NCI-H2029 treated with DMSO at 0.1 percent for 48 hours (cell line): ENCODE data around the gene HMGN4.
"Not testable (repeated sequence)": the region's sequence is repeated elsewhere in the genome, so short reads cannot be mapped to it uniquely, and the experiment has no call there.

ENCODE experiments used
- DNase-seq: peaks from one replicate; lab custom pipeline; 2025; lab: John Stamatoyannopoulos, UW

Gene HMGN4

DNA sequence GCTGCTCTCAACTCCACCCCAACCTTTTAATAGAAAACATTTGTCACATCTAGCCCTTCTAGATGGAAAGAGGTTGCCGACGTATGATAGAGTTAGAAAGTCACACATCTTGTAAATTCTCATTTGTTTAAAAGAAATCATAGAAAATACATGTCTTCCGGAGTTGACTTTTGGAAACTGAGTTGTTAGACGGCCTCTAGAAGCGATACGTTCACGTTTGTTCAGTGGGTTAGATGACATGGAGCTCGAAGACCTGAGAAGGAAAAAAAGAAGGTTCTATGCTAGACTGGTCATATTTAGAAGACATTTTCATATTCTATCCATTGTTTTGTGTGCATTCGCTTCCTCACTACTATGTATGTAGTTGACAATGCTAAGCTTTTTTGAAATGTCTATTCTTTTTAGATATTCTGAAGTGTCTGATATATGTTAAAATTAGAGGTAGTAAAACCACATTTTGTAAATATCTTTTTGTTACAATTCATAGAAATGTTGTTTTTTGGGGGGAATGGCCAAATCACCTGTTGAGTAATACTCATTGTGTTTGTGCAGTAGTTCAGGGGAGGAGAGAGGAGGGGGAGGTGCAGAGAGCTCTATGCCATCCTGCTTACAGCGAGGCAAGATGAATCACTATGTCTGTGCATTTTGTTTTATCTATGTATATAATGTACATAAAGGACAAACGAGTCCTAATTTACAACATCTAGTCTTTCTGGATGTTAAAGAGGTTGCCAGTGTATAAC lies 15.5 kb upstream of the HMGN4 start:
- not testable (repeated sequence) for DNase-seq

DNA sequence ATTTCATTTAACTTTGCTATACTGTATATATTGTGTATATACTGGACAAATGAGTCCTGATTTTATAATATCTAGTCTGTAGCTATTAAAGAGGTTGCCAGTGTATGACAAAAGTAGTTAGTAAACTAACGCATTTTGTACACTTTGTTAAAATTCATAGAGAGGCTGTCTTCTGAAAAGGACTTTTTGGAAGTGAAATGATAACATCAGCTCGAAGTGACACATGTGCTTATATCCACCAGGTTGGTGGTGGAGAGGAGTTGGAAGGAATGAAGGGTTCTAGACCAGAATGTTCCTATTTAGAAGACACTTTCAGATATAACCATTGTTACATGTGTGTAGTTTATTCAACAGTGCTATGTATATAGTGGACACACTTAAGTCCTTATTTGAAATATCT lies 13.9 kb upstream of the HMGN4 start:
- not testable (repeated sequence) for DNase-seq

DNA sequence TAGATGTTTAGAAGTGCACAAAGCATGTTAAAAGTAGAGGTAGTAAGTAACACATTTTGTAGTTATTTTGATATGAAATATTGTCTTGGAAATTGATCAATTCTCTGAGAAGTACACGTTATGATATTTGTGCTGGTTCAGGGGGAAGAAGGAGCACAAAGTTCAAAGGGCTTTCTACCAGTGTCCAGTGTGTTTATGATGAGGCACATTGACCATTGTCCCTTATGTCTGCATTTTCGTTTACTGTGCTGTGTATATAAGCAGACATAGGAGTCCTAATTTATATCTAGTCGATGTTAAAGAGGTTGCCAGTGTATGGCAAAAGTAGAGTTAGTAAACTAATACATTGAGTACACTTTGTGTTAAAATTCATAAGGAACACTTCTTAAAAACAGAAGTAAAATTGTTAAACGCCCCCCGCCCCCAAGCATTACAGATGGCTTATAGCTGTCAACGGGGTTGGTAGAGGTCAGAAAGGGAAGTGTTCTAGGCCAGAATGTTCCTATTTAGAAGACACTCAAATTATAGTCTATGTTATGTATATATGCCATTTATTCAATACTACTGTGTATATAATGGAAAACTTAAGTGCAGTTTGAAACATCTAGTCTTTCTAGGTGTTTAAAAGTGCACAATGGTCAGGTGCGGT lies 13.3 kb upstream of the HMGN4 start:
- no peak for DNase-seq

DNA sequence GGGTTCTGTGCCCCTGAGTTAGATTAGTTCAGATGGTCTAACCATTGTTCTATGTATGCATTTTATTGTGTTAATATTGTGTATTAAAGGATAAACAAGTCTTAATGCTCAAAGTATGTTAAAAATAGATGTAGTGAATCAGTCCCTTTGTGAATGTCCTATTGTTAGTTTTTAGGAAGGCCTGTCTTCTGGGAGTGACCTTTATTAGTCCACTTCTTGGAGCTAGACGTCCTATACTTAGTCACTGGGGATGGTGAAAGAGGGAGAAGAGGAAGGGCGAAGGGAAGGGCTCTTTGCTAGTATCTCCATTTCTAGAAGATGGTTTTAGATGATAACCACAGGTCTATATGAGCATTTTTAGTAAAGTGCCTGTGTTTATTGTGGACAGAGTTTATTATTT lies 12.3 kb upstream of the HMGN4 start:
- no peak for DNase-seq

DNA sequence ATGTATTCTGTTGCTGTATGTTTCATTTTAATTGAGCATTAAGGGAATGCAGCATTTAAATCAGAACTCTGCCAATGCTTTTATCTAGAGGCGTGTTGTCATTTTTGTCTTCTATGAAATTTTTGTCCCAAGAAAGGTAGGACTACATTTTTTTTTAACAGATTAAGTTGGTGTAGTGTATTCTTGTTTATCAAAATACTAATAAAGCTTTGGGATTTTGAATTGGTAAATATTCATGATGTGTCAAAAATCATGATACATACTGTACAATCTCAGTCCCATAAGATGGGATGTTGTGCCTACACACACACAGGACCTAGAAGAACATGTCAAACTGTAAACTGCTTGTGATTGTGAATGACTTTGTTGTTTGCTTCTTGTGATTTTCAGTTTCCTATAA lies 11.2 kb upstream of the HMGN4 start:
- DNase-seq: no peak

DNA sequence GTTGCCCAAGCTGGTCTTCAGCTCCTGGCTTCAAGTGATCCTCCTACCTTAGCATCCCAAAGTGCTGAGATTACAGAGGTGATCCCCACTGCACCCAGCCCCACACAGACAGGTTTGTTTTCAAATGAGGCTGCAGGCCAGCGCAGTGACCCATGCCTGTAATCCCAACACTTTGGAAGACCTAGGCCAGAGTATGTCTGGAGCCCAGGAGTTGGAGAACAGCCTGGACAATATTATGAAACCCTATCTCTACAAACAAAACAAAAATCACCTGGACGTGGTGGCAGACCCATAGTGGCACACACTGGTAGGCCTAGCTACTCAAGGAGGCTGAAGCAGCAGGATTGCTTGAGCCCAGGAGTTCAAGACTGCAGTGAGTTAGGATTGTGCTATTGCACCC lies 8.0 kb upstream of the HMGN4 start:
- DNase-seq: no peak

DNA sequence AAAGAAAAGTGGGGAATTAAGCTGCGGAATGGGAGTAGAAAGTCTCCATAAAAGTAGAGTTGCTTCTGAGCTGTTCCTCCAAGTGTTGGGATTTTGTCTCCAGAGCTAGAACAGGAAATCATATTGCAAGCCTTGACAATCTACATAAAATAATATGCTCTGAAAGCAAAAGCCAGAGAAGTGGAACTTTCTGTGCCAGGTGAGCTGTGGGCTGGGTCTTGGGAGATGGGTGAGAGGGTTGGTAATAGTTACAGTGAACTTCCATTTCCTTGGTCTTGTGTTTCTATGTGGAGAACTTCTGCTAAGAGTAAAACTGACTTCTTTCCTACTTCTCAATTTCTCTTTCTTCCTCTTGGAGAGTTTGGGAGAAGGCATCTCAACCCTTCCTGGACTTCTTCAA lies 6.3 kb upstream of the HMGN4 start:
- DNase-seq: no peak

DNA sequence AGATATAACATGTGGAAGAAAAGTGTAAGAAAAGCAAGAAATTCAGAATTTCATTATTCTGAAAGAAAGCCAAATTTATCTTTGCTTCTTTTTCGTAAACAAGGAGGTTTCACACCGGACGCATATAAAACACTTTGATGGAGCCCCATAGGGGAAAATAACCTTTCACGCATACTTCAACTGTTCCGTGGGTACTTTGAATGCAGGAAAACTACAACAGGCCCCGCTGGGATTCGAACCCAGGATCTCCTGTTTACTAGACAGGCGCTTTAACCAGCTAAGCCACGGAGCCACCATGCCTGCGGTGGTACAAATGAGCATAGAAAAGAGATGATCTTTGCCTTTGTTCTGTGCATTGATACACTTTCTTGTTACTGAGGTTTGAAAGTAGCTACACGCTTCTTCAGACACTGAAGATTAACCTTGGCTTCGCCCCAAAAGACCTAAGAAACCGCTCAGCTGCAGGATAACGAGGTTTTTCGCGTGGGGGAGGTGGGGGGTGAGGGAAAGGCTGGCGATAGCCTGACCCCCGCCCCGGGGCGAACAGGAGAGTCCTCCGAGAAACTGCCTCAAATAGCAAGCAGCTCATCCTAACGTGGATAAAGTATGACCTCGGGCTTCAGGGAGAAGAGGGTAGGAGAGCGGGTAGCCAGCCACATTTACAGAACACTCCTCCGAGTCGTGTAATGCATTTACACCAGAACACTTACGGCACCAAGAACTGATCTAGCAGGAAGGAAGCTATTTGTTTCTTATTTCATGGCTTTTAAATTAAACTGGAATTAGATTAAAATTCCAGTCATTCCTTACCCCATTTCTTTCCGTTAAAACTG lies 5.3 kb upstream of the HMGN4 start:
- DNase-seq: peak; percentile 92

DNA sequence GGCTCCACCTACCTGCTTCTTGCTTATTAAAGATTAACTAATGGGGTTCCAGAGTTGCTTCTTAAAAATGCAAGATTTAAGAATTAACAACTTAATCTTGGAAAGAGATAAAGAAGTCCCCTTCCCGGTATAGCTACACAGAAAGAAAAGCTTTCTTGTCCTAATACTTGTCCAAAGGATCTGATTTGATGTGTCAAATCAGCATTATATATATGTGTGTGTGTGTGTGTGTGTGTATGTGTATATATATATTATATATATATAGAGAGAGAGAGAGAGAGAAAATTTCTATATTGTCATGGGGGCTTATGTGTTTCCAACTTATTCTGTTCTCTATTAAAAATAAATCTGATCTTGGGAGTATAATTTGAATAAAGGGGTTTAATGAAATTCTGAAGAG lies 4.6 kb upstream of the HMGN4 start:
- DNase-seq: no peak

DNA sequence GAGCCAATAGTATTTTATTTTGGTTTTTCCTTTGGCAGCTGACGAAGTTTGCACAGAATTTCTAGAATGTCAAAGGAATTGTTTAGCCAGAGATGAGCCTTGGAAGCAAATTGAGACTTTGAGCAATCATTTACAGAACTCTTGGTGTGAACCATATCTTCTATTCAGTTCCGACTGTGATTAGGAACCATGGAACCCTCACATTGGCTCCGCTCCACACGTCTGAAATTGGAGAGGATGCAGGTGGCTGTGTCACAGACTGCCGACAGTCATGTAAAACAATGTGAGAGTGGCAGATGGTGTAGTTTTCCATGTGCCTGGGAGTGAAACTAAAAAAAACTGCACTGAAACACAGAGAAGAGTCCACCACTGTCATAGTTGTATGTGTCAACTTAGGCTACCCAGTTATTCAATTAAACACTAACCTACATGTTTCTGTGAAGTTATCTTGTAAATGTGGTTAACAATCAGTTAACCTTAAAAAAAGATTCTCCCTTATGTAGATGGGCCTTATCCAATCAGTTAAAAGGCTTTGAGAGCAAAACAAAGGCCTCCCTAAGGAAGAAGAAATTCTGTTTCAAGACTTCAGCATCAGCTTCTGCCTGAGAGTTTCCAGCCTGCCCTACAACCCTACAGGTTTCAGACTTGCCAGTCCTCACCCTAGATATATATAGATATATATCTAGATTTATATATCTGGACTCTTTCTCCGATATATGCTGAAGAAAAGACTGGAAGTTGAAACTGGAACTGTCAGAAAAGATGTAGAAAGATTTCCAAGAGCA lies 3.3 kb upstream of the HMGN4 start:
- peak; percentile 68 for DNase-seq

DNA sequence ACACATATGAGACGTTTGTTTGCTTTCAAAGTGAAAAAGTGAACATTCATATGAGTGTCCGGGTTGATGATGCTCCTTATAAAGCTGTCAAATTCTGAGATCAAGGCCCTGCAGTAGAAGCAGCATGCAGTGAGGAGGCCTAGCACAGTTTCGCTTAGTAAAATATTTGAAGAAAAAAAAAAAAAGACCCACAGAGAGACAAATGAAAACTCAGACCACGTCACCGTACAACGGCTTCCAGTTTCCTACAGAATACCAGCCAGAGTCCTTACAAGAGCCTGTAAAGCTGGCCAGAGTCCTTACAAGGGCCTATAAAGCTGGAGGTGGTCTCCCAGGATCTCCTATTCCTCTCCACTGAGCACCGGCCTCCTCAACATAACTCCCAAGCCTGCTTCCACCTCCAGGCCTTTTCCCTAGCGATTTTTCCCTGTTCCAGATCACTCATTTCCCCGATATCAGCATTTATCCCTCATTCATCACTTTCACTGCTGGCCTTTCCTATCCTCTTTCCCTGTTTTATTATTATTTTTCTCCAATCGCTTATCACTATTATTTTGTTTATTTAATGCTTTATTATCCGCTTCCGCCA lies 1.5 kb upstream of the HMGN4 start:
- no peak for DNase-seq

DNA sequence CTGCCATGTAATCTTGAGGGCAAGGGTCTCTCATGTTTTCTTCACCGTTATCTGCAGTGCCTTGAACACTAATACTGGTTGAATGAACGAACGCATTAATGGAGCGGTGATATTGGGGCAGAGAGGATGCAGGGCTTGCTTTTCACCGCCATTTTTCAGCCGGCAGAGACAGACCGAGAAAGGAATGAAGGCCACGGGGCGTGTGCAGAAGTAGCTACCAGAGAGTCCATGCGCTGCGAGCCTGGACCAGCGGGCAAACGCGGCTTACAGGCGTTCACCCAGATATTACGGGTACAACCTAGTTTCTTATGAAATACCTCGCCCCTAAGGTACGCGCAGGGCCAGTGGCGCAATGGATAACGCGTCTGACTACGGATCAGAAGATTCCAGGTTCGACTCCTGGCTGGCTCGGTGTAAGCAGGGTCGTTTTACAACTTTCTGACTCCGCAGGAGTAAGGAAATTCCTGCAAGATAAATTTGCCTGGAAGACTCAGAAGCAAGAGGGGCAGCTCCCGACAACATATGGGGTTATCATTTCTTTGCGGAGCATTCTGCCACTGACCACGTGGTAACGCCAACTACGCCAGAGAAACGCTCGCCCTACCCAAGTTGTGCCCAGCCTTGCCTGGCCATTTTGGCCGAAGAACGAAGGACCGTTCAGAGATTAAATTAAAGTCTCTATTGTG lies 863 bp upstream of the HMGN4 start:
- DNase-seq: peak; percentile 95

DNA sequence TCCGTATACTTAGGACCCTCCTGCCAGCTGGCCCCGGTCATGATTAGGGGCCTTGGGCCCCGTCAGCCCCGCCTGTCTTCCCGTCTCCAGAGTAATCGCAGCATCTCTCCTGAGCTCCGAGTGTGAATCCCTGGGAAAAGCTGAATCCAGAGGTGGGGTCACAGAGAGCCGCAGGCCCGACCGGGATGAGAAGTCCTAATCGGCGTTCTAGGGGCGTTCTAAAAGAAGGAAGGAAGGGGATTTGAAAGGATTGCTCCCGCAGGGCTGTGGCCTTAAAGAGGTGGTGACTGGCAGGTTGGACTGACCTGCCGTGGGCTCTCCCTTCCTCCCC lies 371 bp downstream of the HMGN4 start:
- DNase-seq: no peak

DNA sequence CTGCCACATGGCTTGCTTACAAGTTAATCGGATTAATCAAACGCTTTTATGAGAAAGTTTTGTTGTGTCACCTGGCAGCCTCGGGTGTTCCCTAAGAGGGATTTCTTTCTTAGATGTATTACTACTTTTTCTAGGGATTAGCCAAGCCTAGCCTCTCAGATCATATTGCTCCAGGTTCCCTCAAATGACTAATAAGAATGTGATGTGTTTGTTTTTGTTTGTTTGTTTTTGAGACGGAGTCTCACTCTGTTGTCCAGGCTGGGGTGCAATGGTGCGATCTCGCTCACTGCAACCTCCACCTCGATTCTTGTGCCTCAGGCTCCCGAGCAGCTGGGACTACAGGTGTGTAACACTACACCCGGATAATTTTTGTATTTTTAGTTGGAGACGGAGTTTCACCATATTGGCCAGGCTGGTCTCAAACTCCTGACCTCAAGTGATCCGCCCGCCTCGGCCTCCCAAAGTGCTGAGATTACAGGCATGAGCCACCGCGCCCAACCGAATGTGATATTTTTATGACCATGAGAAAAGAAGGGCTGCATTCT lies 977 bp downstream of the HMGN4 start:
- DNase-seq: no peak

DNA sequence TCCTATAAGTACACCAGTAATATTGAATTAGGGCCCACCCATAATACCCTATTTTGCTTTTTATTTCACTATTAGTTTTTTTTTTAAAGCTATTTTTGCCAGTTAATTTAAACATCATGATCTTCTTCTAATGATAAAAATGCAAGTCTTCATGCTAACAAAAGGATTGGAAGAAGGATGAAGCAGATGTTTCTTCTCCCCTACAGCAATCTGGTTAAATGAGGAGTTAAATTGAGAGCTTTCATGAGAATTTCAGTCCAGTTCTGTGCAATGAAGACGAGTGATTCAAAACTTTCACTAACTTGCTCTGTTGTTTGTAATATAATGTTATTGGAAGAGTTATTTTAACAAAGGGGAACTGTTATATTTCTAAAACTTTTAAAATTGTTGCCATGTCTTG lies 3.4 kb downstream of the HMGN4 start:
- no peak for DNase-seq

DNA sequence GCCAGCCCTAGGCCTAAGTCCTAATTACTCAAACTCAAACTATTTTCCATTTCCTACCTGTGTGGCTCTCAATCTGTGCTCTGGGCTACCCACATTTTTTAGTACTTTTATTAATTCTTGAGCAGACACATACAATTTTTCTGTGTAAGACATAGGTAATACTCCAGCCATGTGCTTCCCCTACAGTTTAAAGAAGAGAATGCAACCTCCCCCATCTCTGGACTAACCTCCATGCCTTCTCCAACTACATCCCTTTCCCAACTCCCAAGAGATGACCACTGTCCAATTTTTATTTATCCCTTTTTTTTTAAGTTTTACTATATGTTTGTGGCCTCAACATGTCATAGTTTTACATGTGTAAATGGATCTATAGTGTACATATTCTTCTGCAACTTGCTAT lies 5.8 kb downstream of the HMGN4 start:
- no peak for DNase-seq

DNA sequence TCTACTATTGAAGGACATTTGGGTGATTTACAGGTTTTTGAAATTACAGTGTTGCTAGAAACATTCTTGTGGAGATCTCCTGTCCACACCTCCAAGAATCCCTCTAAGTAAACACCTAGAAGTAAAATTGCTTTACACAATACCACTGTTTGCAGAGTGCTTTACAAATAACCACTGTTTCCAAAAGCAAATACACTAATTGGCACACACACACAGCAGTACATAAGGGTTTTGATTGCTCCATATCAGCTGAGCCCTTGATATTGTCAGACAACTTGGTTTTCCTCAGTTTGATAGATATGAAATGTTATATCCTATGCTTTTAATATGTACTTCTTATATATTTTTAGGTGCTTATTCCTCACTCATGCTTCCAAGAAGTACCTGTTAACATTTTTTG lies 6.3 kb downstream of the HMGN4 start:
- DNase-seq: peak; percentile 81

DNA sequence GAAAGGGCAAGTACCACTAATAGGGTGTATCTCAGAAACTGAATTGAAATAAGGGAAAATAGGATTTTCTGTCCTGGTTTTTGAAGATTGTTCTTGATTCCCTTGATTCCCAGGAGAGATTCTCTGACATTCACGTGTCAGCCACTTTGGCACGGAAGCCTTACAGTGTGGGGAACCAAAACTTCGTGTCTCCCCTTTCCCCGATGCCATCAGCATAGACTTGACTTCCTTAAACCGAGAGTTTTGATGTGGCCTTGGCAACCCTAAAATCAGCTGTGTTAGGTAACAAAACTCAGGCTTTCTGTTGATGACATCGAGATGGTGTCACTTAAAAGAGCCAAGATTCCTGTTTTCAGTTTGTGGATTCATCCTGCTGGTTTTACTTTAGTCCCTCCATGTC lies 7.5 kb downstream of the HMGN4 start:
- no peak for DNase-seq

DNA sequence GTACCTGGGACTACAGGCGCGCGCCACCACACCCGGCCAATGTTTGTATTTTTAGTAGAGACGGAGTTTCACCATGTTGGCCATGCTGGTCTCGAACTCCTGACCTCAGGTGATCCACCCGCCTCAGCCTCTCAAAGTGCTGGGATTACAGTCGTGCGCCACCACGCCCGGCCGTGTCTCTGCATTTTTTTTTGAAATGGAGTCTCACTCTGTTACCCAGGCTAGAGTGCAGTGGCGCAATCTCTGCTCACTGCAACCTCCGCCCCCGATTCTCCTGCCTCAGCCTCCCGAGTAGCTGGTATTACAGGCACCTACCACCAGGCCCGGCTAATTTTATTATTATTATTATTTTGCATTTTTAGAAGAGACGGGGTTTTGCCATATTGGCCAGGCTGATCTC lies 9.2 kb downstream of the HMGN4 start:
- not testable (repeated sequence) for DNase-seq

DNA sequence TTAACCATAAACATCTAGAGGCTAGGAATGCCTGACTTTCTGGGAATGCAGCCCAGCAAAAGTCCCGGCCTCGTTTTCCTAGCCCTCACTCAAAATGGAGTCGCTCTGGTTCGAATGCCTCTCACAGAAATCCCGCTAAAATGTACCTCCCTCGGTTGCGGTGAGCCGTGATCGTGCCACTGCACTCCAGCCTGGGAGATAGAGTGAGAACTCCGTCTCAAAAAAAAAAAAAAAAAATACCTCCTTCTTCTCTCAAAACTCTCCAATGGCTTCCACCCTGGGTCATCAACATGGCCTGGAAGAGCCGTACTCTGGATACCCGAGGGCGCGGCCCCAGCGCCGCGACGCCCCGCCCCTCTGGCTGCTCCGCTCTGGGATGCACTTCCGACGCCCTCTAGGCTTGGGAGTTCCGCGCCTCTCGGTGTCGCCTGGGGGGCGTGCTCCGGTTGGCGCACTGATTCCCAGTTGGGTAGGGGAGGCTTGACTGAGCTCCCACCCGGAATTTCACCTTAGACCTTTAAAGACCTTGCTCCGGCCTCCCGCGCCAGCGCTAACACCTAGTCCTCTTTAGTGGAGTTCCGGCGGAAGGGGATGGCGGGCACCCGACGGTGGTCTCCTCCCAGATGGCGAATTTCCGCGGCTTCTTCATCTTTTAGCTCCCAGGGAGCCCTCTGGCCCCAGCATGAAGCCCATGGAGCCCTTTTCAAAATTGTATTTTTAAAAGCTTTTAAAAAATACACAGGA lies 12.3 kb downstream of the HMGN4 start:
- DNase-seq: peak; percentile 54
